Glomerular endothelial cell (primary cell): ENCODE results near the gene TMEM151B. TPM values are rescaled to one million over a fixed set of nuclear protein-coding genes. Genes with fewer than 3 reads are reported as not detected.
A peak's percentile ranks its signal among the peaks of the same experiment; 100 is the strongest.
"Not testable (repeated sequence)": the region's sequence is repeated elsewhere in the genome, so short reads cannot be mapped to it uniquely, and the experiment has no call there.

Experiments
- DNase-seq: peaks from one replicate; pipeline ENCODE4 v3.0.0-alpha.2; 2011; ENCODE audit warnings: low read depth, low spot score; ENCODE audit errors: extremely low read depth
- total RNA-seq: library from RNA; depleted of rRNA; stranded (reverse); fragments of >200 nt; gene quantifications from 2 replicates; pipeline ENCODE4 v1.2.3, GENCODE V29; 2015

The TMEM151B gene
- total RNA-seq, 1 donor from 2014 or later, result not detected

- no peak for DNase-seq
These were observed 56.8 kb downstream of the TMEM151B start for GRCh38 chr6:44327096-44327495.

DNA sequence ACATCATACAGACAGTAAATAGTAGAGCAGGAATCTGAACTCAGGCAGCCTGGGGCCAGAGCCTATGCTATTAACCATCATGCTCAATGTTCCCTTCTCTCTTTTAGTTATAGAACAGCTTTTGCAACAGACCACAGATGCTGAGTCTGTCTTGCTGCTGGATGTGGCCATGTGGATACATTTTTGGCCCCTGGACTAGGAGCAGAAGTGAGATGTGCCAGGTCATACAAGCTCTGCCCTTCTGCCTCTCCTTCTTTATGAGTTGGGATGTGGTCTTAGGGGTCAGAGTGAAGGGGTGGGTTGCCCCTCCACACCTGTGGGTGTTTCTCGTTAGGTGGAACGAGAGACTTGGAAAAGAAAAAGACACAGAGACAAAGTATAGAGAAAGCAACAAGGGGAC, 57.5 kb downstream of the TMEM151B start:
- no peak for DNase-seq

DNA sequence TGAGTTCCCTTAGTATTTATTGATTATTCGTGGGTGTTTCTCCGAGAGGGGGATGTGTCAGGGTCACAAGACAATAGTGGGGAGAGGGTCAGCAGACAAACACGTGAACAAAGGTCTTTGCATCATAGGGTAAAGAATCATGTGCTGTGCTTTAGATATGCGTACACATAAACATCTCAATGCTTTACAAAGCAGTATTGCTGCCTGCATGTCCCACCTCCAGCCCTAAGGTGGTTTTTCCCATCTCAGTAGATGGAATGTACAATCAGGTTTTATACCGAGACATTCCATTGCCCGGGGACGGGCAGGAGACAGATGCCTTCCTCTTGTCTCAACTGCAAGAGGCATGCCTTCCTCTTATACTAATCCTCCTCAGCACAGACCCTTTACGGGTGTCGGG, 58.0 kb downstream of the TMEM151B start:
- not testable (repeated sequence) for DNase-seq

DNA sequence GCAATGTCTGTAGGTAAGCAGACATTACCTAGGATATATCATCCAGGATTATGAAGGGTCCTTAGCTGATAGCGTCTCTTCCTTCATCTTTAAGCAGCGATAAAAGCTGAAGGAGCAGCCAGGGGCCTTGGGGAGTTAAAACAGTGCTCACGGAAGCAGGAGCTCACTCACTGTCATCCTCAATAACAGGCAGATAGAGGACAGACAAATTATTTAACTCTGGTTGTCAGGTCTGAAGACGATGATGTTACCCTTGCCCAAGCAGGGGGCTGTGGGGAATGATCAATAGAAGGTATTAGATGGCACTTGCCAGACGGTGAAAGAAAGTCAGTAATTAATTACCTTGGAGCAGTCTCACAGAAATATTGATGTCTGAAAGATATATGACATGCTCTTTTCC, 59.6 kb downstream of the TMEM151B start:
- no peak for DNase-seq

GRCh38 chr6:44332585-44332984, 62.3 kb downstream of the TMEM151B start:
- no peak for DNase-seq

DNA sequence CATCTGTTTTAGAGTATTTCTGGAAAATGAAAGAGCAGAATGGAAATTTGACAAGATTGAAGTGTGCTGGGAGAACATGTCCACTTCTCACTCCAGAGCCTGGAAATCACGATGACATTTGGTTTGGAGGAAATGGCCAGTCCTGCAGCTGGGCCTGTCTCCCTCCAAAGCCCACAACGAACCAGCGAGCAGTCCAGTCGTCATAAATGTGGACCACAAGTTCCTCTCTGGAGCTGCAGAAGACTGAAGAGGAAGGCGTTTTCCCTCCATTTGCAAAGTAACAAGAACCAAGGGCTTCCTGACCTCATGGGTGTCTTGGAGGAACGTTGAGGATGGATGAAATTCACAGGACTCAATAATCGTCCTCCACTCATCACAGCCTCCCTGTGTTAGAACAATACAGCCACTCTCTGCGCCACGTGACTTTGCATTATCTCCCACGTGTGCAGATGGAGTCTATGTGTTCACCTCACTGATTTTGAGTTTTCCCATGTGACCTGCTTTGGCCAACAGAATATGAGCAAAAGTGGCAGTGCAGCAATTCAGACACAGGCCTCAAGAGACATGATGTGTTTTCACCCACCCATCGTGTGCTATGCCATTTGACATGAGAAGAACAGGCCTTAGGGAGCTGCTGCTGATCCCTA, 63.1 kb downstream of the TMEM151B start:
- no peak for DNase-seq

DNA sequence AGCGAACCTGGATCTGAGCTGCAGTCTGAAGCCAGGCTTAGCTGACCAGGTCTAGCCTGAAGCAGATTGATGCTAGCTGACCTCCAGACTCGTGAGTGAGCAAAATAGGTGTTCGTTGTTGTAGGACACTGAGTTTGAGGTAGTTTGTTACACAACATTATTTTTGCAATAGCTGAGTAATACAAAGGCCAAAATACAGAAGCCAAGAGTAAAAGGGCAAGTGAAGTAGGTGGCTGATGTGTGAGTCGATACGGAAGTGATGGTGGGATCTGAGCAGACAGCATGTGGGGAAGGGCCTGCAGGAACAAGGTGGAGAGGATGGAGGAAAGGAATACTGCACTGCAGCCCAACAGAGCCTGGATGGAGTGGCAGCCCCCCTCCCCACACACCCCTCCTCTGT, 63.7 kb downstream of the TMEM151B start:
- DNase-seq, result no peak

GRCh38 chr6:44335631-44336030, 65.4 kb downstream of the TMEM151B start:
- DNase-seq, result no peak

GRCh38 chr6:44338228-44339122, 68.2 kb downstream of the TMEM151B start:
- peak; percentile 23 for DNase-seq

DNA sequence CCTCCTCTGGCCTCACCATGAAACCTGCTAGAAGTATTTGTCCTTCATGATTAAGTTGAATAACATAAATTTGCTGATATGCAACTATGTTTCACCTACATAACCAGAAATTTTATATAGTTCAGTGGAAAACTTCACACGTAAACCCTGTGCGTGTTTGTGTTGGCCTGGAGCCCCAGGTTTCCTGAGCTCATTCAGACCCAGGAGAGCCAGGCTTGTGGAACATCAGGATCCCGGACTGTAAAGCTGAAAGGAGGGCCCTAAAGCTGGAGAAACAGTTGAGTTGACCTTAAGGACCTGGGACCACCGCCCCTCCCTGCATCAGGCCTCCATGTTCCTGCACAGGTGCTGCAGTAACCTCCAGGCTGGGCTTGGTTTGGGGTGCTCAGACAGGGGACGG, 69.1 kb downstream of the TMEM151B start:
- DNase-seq, result no peak

- no peak for DNase-seq
These were observed 69.7 kb downstream of the TMEM151B start for GRCh38 chr6:44339763-44340625.

DNA sequence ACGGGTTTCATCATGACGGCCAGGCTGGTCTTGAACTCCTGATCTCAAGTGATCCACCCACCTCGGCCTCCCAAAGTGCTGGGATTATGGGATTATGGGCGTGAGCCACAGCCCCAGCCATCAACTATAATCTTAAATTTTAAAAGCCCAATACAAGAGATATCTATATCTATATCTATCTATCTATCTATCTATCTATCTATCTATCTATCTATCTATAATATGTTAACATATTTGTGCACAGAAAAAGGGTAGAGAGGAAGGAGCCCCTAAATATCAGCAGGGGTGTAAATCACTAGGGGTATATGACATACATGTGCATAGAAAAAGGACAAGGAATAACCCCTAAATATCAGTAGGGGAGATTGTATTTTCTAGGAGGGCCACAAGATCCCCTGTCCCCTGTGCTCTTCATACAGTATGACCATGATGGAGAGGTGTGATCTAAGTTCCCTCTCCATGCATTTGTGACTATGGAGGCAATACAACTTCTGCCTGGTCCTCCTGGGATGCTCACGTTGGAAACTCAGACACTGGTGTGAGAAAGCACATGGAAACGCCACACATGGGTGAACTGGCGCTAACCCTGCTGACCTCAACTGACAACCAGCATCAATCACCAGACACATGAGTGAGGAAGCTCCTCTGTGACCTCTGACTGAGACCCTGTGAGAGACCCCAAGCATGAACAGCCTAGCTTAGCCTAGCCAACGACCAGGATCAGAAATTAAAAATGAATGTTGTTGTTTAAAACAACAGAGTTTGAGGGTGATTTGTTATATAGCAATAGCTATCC, 71.0 kb downstream of the TMEM151B start:
- no peak for DNase-seq

DNA sequence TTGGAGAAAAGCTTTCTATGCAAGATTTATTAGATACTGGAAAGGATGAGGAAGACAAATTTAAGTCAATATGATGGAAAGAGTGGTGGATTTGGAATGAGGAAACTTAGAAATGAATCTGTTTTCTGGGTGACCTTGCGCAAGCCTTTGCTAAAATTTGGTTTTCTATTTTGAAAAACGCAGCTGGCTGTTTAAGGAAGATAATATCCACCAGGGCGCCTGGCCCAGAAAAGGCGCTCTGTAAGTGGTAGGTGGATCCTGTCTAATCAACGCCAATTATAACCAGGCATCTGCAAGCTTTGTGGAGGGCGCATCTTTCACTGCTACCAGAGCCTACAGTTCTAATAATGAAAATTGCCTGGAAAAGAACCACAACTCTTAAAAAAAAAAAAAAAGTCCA, 71.8 kb downstream of the TMEM151B start:
- DNase-seq, result no peak

GRCh38 chr6:44342489-44342888, 72.2 kb downstream of the TMEM151B start, which contains the start of gene SPATS1:
TSS of gene SPATS1 (plus strand) at chr6:44342650. CDS start at chr6:44343096, 446 bp downstream.
- no peak for DNase-seq

DNA sequence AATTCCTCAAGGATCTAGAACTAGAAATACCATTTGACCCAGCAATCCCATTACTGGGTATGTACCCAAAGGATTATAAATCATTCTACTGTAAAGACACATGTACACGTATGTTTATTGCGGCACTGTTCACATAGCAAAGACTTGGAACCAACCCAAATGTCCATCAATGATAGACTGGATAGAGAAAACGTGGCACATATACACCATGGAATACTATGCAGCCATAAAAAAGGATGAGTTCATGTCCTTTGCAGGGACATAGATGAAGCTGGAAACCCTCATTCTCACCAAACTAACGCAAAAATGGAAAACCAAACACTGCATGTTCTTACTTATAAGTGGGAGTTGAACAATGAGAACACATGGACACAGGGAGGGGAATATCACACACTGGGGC, 76.6 kb downstream of the TMEM151B start:
- DNase-seq, result not testable (repeated sequence)

DNA sequence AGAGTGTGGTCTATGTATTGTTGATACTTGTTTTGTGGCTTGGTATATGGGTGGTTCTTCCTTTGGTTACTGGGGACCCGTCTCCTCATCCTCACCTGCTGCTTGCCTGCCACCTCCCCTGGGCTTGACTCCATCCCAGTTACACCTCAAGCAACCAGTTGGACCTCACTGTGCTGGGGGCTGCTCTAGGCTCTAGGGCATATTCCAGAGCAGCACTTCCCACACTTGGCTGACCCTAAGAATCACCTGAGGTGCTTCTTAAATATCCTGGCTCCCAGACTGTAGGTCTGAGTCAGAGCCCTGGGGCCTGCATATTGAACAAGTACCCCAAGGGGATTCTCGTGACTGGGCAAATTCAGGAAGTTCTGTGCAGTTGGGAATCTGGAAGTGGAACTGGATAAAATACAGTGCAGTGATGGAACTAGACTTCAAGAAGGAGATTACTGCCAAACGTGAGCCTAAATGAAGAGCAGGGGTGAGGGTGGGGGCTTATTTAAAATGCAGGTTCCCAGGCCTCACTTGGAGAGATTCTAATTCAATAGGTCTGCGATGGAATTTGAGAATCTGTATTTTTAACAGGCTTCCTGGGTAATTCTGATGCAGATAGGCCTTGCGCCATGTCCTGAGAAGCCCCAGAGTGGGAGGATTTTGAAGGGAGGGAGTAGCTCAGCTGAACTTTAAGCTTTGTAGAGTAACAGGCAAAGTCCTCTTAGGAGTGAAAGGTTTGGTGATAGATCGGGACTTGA, 79.8 kb downstream of the TMEM151B start:
- DNase-seq, result no peak

DNA sequence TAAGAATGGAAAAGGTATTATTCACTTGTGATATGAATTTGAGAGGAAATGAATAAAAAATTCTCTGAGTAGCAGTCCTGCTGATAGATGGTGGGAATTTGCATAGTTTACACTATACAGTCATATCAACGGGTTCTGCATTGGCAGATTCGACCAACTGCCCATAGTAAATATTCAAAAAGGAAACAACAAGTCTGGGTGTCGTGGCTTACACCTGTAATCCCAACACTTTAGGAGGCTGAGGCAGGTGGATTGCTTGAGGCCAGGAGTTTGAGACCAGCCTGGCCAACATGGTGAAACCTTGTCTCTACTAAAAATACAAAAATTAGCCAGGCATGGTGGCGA, 80.4 kb downstream of the TMEM151B start:
- DNase-seq, result not testable (repeated sequence)

DNA sequence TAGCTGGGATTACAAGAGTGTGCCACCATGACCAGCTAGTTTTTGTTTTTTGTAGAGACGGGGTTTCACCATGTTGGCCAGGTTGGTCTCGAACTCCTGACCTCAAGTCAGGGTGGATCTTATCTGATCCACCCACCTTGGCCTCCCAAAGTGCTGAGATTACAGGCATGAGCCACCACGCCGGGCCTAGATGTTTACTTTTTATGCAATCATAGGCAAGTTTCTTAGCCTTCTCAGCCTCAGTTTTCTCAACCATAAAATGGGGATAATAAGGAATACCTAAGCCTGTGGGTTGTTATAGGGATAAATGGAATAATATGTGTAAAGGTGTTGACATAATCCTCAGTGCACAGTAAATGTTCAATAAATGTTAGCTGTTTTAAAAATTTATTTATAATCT, 82.0 kb downstream of the TMEM151B start:
- no peak for DNase-seq

DNA sequence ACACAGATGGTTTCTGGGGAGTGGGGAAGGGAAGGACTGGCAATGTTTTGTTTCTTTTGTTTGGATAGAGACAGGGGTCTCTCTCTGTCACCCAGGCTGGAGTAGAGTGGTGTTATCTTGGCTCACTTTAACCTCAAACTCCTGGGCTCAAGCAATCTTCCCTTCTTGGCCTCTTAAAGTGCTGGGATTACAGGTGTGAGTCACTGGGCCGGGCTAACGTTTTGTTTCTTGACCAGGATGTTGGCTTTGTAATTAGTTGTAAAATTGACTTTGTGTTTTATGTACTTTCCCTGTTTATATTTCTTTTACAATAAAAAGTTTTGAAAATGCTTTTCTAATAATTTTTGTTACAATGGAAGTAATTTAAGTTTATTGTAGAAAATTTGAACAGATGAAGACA, 83.1 kb downstream of the TMEM151B start:
- DNase-seq, result no peak

GRCh38 chr6:44355640-44356039, 85.4 kb downstream of the TMEM151B start:
- no peak for DNase-seq
